ENCODE results near the gene IL22.

The IL22 gene

GRCh38 chr12:68281322-68282077 is 28.1 kb upstream of the IL22 start:
- no peak overlapping the region for H3K4me3 ChIP-seq (ENCODE audit: low read depth in 1 of 2, low read length in 2 of 2)
- no peak overlapping the region for H3K27ac ChIP-seq (ENCODE audit: low read depth, low read length)
- no peaks in the 10 kb centered on the region for H3K9me3 ChIP-seq (ENCODE audit: control insufficient read depth in 1 of 2, low read length in 2 of 2)

GRCh38 chr12:68280240-68280639 is 26.8 kb upstream of the IL22 start:
- Histone ChIP-seq H3K9me3 (ENCODE audit: control insufficient read depth in 1 of 2, low read length in 2 of 2) (no peaks in the 10 kb centered on the region), H3K4me3 (ENCODE audit: low read depth in 1 of 2, low read length in 2 of 2) (no peak overlapping the region), H3K4me1 (ENCODE audit: control insufficient read depth in 1 of 2, insufficient read depth in 2 of 2, low read length in 2 of 2) (no peaks in the 10 kb centered on the region), H3K27ac (ENCODE audit: low read depth, low read length) (no peak overlapping the region), H3K9ac (ENCODE audit: low read depth in 1 of 2, low read length in 2 of 2) (no peak overlapping the region), H3K36me3 (ENCODE audit: control insufficient read depth in 1 of 2, insufficient read depth in 2 of 2, low read length in 2 of 2) (no peaks in the 10 kb centered on the region), H3K27me3 (ENCODE audit: control insufficient read depth in 1 of 2, insufficient read depth in 2 of 2, low read length in 2 of 2) (no peaks in the 10 kb centered on the region)

More at GRCh38 chr12:68281322-68282077, 28.1 kb upstream of the IL22 start:
- Histone ChIP-seq H3K36me3 (ENCODE audit: control insufficient read depth in 1 of 2, insufficient read depth in 2 of 2, low read length in 2 of 2) (no peaks in the 10 kb centered on the region), H3K9ac (ENCODE audit: low read depth in 1 of 2, low read length in 2 of 2) (no peak overlapping the region), H3K4me1 (ENCODE audit: control insufficient read depth in 1 of 2, insufficient read depth in 2 of 2, low read length in 2 of 2) (no peaks in the 10 kb centered on the region), H3K27me3 (ENCODE audit: control insufficient read depth in 1 of 2, insufficient read depth in 2 of 2, low read length in 2 of 2) (no peaks in the 10 kb centered on the region)

GRCh38 chr12:68279227-68280054 is 26.0 kb upstream of the IL22 start:
- H3K27ac ChIP-seq (ENCODE audit: low read depth, low read length), result no peak overlapping the region
- H3K9ac ChIP-seq (ENCODE audit: low read depth in 1 of 2, low read length in 2 of 2), result no peak overlapping the region
- H3K4me1 ChIP-seq (ENCODE audit: control insufficient read depth in 1 of 2, insufficient read depth in 2 of 2, low read length in 2 of 2), result no peaks in the 10 kb centered on the region
- H3K36me3 ChIP-seq (ENCODE audit: control insufficient read depth in 1 of 2, insufficient read depth in 2 of 2, low read length in 2 of 2), result no peaks in the 10 kb centered on the region
- no peaks in the 10 kb centered on the region for H3K27me3 ChIP-seq (ENCODE audit: control insufficient read depth in 1 of 2, insufficient read depth in 2 of 2, low read length in 2 of 2)
- H3K9me3 ChIP-seq (ENCODE audit: control insufficient read depth in 1 of 2, low read length in 2 of 2), result no peaks in the 10 kb centered on the region
- no peak overlapping the region for H3K4me3 ChIP-seq (ENCODE audit: low read depth in 1 of 2, low read length in 2 of 2)

GRCh38 chr12:68276402-68276930 is 23.1 kb upstream of the IL22 start:
- Histone ChIP-seq H3K27ac (ENCODE audit: low read depth, low read length) (no peak overlapping the region), H3K9ac (ENCODE audit: low read depth in 1 of 2, low read length in 2 of 2) (no peak overlapping the region), H3K27me3 (ENCODE audit: control insufficient read depth in 1 of 2, insufficient read depth in 2 of 2, low read length in 2 of 2) (no peaks in the 10 kb centered on the region), H3K4me3 (ENCODE audit: low read depth in 1 of 2, low read length in 2 of 2) (no peak overlapping the region), H3K4me1 (ENCODE audit: control insufficient read depth in 1 of 2, insufficient read depth in 2 of 2, low read length in 2 of 2) (no peaks in the 10 kb centered on the region), H3K36me3 (ENCODE audit: control insufficient read depth in 1 of 2, insufficient read depth in 2 of 2, low read length in 2 of 2) (no peaks in the 10 kb centered on the region), H3K9me3 (ENCODE audit: control insufficient read depth in 1 of 2, low read length in 2 of 2) (no peaks in the 10 kb centered on the region)

- Histone ChIP-seq H3K9me3 (ENCODE audit: control insufficient read depth in 1 of 2, low read length in 2 of 2) (no peaks in the 10 kb centered on the region), H3K27ac (ENCODE audit: low read depth, low read length) (no peak overlapping the region), H3K9ac (ENCODE audit: low read depth in 1 of 2, low read length in 2 of 2) (no peak overlapping the region), H3K4me3 (ENCODE audit: low read depth in 1 of 2, low read length in 2 of 2) (no peak overlapping the region), H3K4me1 (ENCODE audit: control insufficient read depth in 1 of 2, insufficient read depth in 2 of 2, low read length in 2 of 2) (no peaks in the 10 kb centered on the region), H3K36me3 (ENCODE audit: control insufficient read depth in 1 of 2, insufficient read depth in 2 of 2, low read length in 2 of 2) (no peaks in the 10 kb centered on the region), H3K27me3 (ENCODE audit: control insufficient read depth in 1 of 2, insufficient read depth in 2 of 2, low read length in 2 of 2) (no peaks in the 10 kb centered on the region)
Measured at GRCh38 chr12:68272732-68273131, 19.3 kb upstream of the IL22 start.

GRCh38 chr12:68271346-68271745 is 17.9 kb upstream of the IL22 start:
- no peak overlapping the region for H3K27ac ChIP-seq (ENCODE audit: low read depth, low read length)
- no peak overlapping the region for H3K9ac ChIP-seq (ENCODE audit: low read depth in 1 of 2, low read length in 2 of 2)
- no peaks in the 10 kb centered on the region for H3K4me1 ChIP-seq (ENCODE audit: control insufficient read depth in 1 of 2, insufficient read depth in 2 of 2, low read length in 2 of 2)
- H3K9me3 ChIP-seq (ENCODE audit: control insufficient read depth in 1 of 2, low read length in 2 of 2), result no peaks in the 10 kb centered on the region
- no peaks in the 10 kb centered on the region for H3K36me3 ChIP-seq (ENCODE audit: control insufficient read depth in 1 of 2, insufficient read depth in 2 of 2, low read length in 2 of 2)
- no peak overlapping the region for H3K4me3 ChIP-seq (ENCODE audit: low read depth in 1 of 2, low read length in 2 of 2)
- no peaks in the 10 kb centered on the region for H3K27me3 ChIP-seq (ENCODE audit: control insufficient read depth in 1 of 2, insufficient read depth in 2 of 2, low read length in 2 of 2)

GRCh38 chr12:68270358-68270757 is 17.0 kb upstream of the IL22 start:
- H3K9me3 ChIP-seq (ENCODE audit: control insufficient read depth in 1 of 2, low read length in 2 of 2), result no peaks in the 10 kb centered on the region
- no peaks in the 10 kb centered on the region for H3K4me1 ChIP-seq (ENCODE audit: control insufficient read depth in 1 of 2, insufficient read depth in 2 of 2, low read length in 2 of 2)
- H3K27ac ChIP-seq (ENCODE audit: low read depth, low read length), result no peak overlapping the region
- no peaks in the 10 kb centered on the region for H3K36me3 ChIP-seq (ENCODE audit: control insufficient read depth in 1 of 2, insufficient read depth in 2 of 2, low read length in 2 of 2)
- no peak overlapping the region for H3K4me3 ChIP-seq (ENCODE audit: low read depth in 1 of 2, low read length in 2 of 2)
- H3K9ac ChIP-seq (ENCODE audit: low read depth in 1 of 2, low read length in 2 of 2), result no peak overlapping the region
- H3K27me3 ChIP-seq (ENCODE audit: control insufficient read depth in 1 of 2, insufficient read depth in 2 of 2, low read length in 2 of 2), result no peaks in the 10 kb centered on the region

- no peak overlapping the region for H3K27ac ChIP-seq (ENCODE audit: low read depth, low read length)
- H3K9me3 ChIP-seq (ENCODE audit: control insufficient read depth in 1 of 2, low read length in 2 of 2), result no peaks in the 10 kb centered on the region
- H3K9ac ChIP-seq (ENCODE audit: low read depth in 1 of 2, low read length in 2 of 2), result no peak overlapping the region
- H3K4me3 ChIP-seq (ENCODE audit: low read depth in 1 of 2, low read length in 2 of 2), result no peak overlapping the region
- no peaks in the 10 kb centered on the region for H3K4me1 ChIP-seq (ENCODE audit: control insufficient read depth in 1 of 2, insufficient read depth in 2 of 2, low read length in 2 of 2)
- H3K27me3 ChIP-seq (ENCODE audit: control insufficient read depth in 1 of 2, insufficient read depth in 2 of 2, low read length in 2 of 2), result no peaks in the 10 kb centered on the region
- no peaks in the 10 kb centered on the region for H3K36me3 ChIP-seq (ENCODE audit: control insufficient read depth in 1 of 2, insufficient read depth in 2 of 2, low read length in 2 of 2)
Measured at GRCh38 chr12:68269779-68270178, 16.4 kb upstream of the IL22 start.

GRCh38 chr12:68268967-68269366 is 15.6 kb upstream of the IL22 start:
- Histone ChIP-seq H3K4me1 (ENCODE audit: control insufficient read depth in 1 of 2, insufficient read depth in 2 of 2, low read length in 2 of 2) (no peaks in the 10 kb centered on the region), H3K36me3 (ENCODE audit: control insufficient read depth in 1 of 2, insufficient read depth in 2 of 2, low read length in 2 of 2) (no peaks in the 10 kb centered on the region), H3K27me3 (ENCODE audit: control insufficient read depth in 1 of 2, insufficient read depth in 2 of 2, low read length in 2 of 2) (no peaks in the 10 kb centered on the region), H3K9ac (ENCODE audit: low read depth in 1 of 2, low read length in 2 of 2) (no peak overlapping the region), H3K4me3 (ENCODE audit: low read depth in 1 of 2, low read length in 2 of 2) (no peak overlapping the region), H3K27ac (ENCODE audit: low read depth, low read length) (no peak overlapping the region), H3K9me3 (ENCODE audit: control insufficient read depth in 1 of 2, low read length in 2 of 2) (no peaks in the 10 kb centered on the region)

GRCh38 chr12:68267892-68268396 is 14.5 kb upstream of the IL22 start:
- Histone ChIP-seq H3K36me3 (ENCODE audit: control insufficient read depth in 1 of 2, insufficient read depth in 2 of 2, low read length in 2 of 2) (no peaks in the 10 kb centered on the region), H3K27me3 (ENCODE audit: control insufficient read depth in 1 of 2, insufficient read depth in 2 of 2, low read length in 2 of 2) (no peaks in the 10 kb centered on the region), H3K9me3 (ENCODE audit: control insufficient read depth in 1 of 2, low read length in 2 of 2) (no peaks in the 10 kb centered on the region), H3K27ac (ENCODE audit: low read depth, low read length) (no peak overlapping the region), H3K4me3 (ENCODE audit: low read depth in 1 of 2, low read length in 2 of 2) (no peak overlapping the region), H3K4me1 (ENCODE audit: control insufficient read depth in 1 of 2, insufficient read depth in 2 of 2, low read length in 2 of 2) (no peaks in the 10 kb centered on the region), H3K9ac (ENCODE audit: low read depth in 1 of 2, low read length in 2 of 2) (no peak overlapping the region)
